GM12873 (cell line): ENCODE results near the gene ZNFX1.

Source experiments
- CTCF ChIP-seq: IDR thresholded peaks from 2 replicates; pipeline ENCODE4 v1.5.1; 2012; ENCODE audit warnings: low read depth, mild to moderate bottlenecking, moderate library complexity, low read length, control low read depth; ENCODE audit not compliant: insufficient read depth; ENCODE audit errors: missing control alignments

The ZNFX1 gene

GRCh38 chr20:49308875-49309274 is 31.0 kb upstream of the ZNFX1 start:
- TF ChIP-seq CTCF = no peak

- TF ChIP-seq CTCF = no peak
These were observed 29.2 kb upstream of the ZNFX1 start for GRCh38 chr20:49306903-49307620.

GRCh38 chr20:49303065-49303552 is 25.3 kb upstream of the ZNFX1 start:
- no peak for TF ChIP-seq CTCF

GRCh38 chr20:49297605-49298530 is 20.0 kb upstream of the ZNFX1 start:
- no peak for TF ChIP-seq CTCF

GRCh38 chr20:49293122-49293521 is 15.3 kb upstream of the ZNFX1 start:
- no peak for TF ChIP-seq CTCF

GRCh38 chr20:49292010-49292409 is 14.2 kb upstream of the ZNFX1 start:
- TF ChIP-seq CTCF = no peak

- no peak for TF ChIP-seq CTCF
These were observed 13.3 kb upstream of the ZNFX1 start for GRCh38 chr20:49291200-49291599.
